Retina (tissue), 1 donor: ENCODE measurements around the gene SKAP1.
"Not testable (repeated sequence)": the region's sequence is repeated elsewhere in the genome, so short reads cannot be mapped to it uniquely, and the experiment has no call there.

ENCODE experiments used
- DNase-seq: peaks from one replicate; pipeline ENCODE4 v3.0.0-alpha.2; 2016

Gene SKAP1

GRCh38 chr17:48198950-48199541 lies 231.0 kb downstream of the SKAP1 start:
- no peak for DNase-seq

- DNase-seq, result no peak
Observed at GRCh38 chr17:48195910-48196309, 234.1 kb downstream of the SKAP1 start.

GRCh38 chr17:48194097-48194550 lies 235.9 kb downstream of the SKAP1 start:
- no peak for DNase-seq

GRCh38 chr17:48192321-48192731 lies 237.7 kb downstream of the SKAP1 start:
- DNase-seq, result no peak

GRCh38 chr17:48191362-48191761 lies 238.7 kb downstream of the SKAP1 start:
- no peak for DNase-seq

GRCh38 chr17:48190871-48191270 lies 239.1 kb downstream of the SKAP1 start:
- no peak for DNase-seq

- no peak for DNase-seq
Observed at GRCh38 chr17:48187872-48188608, 242.0 kb downstream of the SKAP1 start.

- not testable (repeated sequence) for DNase-seq
Observed at GRCh38 chr17:48186317-48186716, 243.7 kb downstream of the SKAP1 start.

GRCh38 chr17:48184721-48185120 lies 245.3 kb downstream of the SKAP1 start:
- DNase-seq, result no peak

- no peak for DNase-seq
Observed at GRCh38 chr17:48181653-48182052, 248.4 kb downstream of the SKAP1 start.

- DNase-seq, result no peak
Observed at GRCh38 chr17:48180842-48181629, 249.0 kb downstream of the SKAP1 start.

- DNase-seq, result no peak
Observed at GRCh38 chr17:48179071-48179945, 250.7 kb downstream of the SKAP1 start.

- DNase-seq, result no peak
Observed at GRCh38 chr17:48178317-48178716, 251.7 kb downstream of the SKAP1 start.

GRCh38 chr17:48177816-48178215 lies 252.2 kb downstream of the SKAP1 start:
- no peak for DNase-seq

- no peak for DNase-seq
Observed at GRCh38 chr17:48176471-48176855, 253.6 kb downstream of the SKAP1 start.

GRCh38 chr17:48175692-48176470 lies 254.1 kb downstream of the SKAP1 start:
- DNase-seq, result no peak

GRCh38 chr17:48174833-48175523 lies 255.0 kb downstream of the SKAP1 start:
- DNase-seq, result no peak

GRCh38 chr17:48173191-48173984 lies 256.6 kb downstream of the SKAP1 start:
- no peak for DNase-seq

- no peak for DNase-seq
Observed at GRCh38 chr17:48169926-48170325, 260.1 kb downstream of the SKAP1 start.

GRCh38 chr17:48163809-48164208 lies 266.2 kb downstream of the SKAP1 start:
- DNase-seq, result no peak
